Fibroblast of lung (primary cell): ENCODE results near the gene HPN. TPM values are rescaled to one million over a fixed set of nuclear protein-coding genes. Genes with fewer than 3 reads are reported as not detected.

Source experiments
- DNase-seq, 2 donors: peaks; one replicate each; pipeline versions ENCODE4 v3.0.0 to v3.0.0-alpha.2; 2010; ENCODE audit warnings: low read depth in 2 of 2
- H2AFZ ChIP-seq: 2 replicates; pipeline ENCODE4 v1.5.1; 2012; ENCODE audit warnings: low read length, control low read depth, inconsistent platforms
- H3K27ac ChIP-seq: 2 replicates; pipeline ENCODE4 v1.5.1; 2011; ENCODE audit warnings: low read length, control low read depth; ENCODE audit not compliant: insufficient read depth
- H3K27me3 ChIP-seq: 2 replicates; pipeline ENCODE4 v1.5.1; 2011; ENCODE audit warnings: mild to moderate bottlenecking, low read length; ENCODE audit not compliant: control insufficient read depth, insufficient read depth
- H3K36me3 ChIP-seq: 2 replicates; pipeline ENCODE4 v1.5.1; 2011; ENCODE audit warnings: low read length; ENCODE audit not compliant: control insufficient read depth, insufficient read depth
- H3K4me1 ChIP-seq: 2 replicates; pipeline ENCODE4 v1.5.1; 2011; ENCODE audit warnings: low read length; ENCODE audit not compliant: control insufficient read depth, insufficient read depth; ENCODE audit errors: extremely low read depth
- H3K4me2 ChIP-seq: 2 replicates; pipeline ENCODE4 v1.5.1; 2011; ENCODE audit warnings: low read length, control low read depth; ENCODE audit not compliant: insufficient read depth; ENCODE audit errors: extremely low read depth
- H3K4me3 ChIP-seq, 4 experiments: fragments of 200-600 bp in 1 of 4; sonication (generic) in 1 of 4; replicated peaks in 1 of 4; 2 replicates each; pipeline ENCODE4 v1.5.1; 2011 to 2016; ENCODE audit warnings: low read length in 4 of 4, low read depth in 3 of 4, mild to moderate bottlenecking in 3 of 4, control low read depth in 2 of 4, inconsistent platforms in 1 of 4, mixed read lengths in 1 of 4; ENCODE audit not compliant: insufficient read depth in 1 of 4; ENCODE audit errors: control extremely low read depth in 1 of 4
- H3K79me2 ChIP-seq: 2 replicates; pipeline ENCODE4 v1.5.1; 2012; ENCODE audit warnings: mild to moderate bottlenecking, low read length, inconsistent platforms; ENCODE audit not compliant: control insufficient read depth, insufficient read depth
- H3K9ac ChIP-seq: 2 replicates; pipeline ENCODE4 v1.5.1; 2011; ENCODE audit warnings: mild to moderate bottlenecking, low read length, control low read depth; ENCODE audit not compliant: insufficient read depth
- H3K9me3 ChIP-seq: 2 replicates; pipeline ENCODE4 v1.5.1; 2012; ENCODE audit warnings: low read depth, low read length; ENCODE audit not compliant: control insufficient read depth, insufficient read depth
- H4K20me1 ChIP-seq: 2 replicates; pipeline ENCODE4 v1.5.1; 2011; ENCODE audit warnings: low read length; ENCODE audit not compliant: control insufficient read depth, insufficient read depth; ENCODE audit errors: extremely low read depth
- EZH2 ChIP-seq: IDR thresholded peaks from 2 replicates; pipeline ENCODE4 v1.5.1; 2012; ENCODE audit warnings: low read length, control low read depth, mild to moderate bottlenecking; ENCODE audit errors: missing control alignments
- polyA plus RNA-seq, 2 donors: library from polyadenylated mRNA; depleted of rRNA in 1 of 2; stranded (reverse) in 1 of 2; unstranded in 1 of 2; fragments of >200 nt; gene quantifications; 2 replicates each; pipeline ENCODE4 v1.2.1, GENCODE V29; 2011 to 2012; ENCODE audit warnings: missing spikeins in 1 of 2
- total RNA-seq: library from RNA; depleted of rRNA; stranded (reverse); fragments of >200 nt; gene quantifications from 2 replicates; pipeline ENCODE4 v1.2.1, GENCODE V29; 2014
- TF ChIP-seq, protein P1 (sequence below), 2 donors: IDR thresholded peaks in 1 of 2; conservative IDR thresholded peaks in 1 of 2; 1 replicate in 1 of 2; 2 replicates in 1 of 2; pipeline ENCODE4 v1.5.1; 2011 to 2012; ENCODE audit warnings: low read length in 2 of 2, control low read depth in 1 of 2, inconsistent platforms in 1 of 2, low read depth in 1 of 2, mild to moderate bottlenecking in 1 of 2

HPN gene
- total and polyA plus RNA-seq, 2 donors (not counting 1 experiment from before 2014, with no cell fraction given): 0.33 TPM; not detected in 1

DNA sequence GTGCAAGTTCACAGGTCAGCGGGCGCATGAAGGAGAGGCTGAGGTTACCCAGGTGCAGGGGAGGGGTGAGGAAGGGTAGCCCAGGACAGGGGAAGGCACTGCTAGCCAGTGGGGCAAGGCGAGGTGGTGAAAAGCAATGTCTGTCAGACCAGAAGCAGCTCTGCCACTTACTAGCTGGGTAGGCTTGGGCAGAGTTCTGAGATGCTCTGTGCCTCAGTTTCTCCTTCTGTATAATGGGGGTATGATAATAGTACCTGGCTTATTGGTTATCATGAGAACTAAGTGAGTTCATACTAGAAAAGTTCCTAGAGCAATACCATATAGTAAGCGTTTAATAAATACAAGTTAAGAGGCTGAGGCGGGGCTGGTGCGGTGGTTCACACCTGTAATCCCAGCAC lies 25.6 kb upstream of the HPN start:
- no peaks in the 10 kb centered on the region for H4K20me1 ChIP-seq
- no peak for DNase-seq
- no peak overlapping the region for H3K4me3 ChIP-seq
- no peaks in the 10 kb centered on the region for H3K9me3 ChIP-seq
- H3K4me2 ChIP-seq: no peak overlapping the region
- no peak overlapping the region for H3K9ac ChIP-seq
- no peak overlapping the region for H3K27ac ChIP-seq
- H3K4me1 ChIP-seq: peaks cover 3% of the 10 kb centered on the region
- TF ChIP-seq EZH2: no peak
- TF ChIP-seq, protein P1, sequence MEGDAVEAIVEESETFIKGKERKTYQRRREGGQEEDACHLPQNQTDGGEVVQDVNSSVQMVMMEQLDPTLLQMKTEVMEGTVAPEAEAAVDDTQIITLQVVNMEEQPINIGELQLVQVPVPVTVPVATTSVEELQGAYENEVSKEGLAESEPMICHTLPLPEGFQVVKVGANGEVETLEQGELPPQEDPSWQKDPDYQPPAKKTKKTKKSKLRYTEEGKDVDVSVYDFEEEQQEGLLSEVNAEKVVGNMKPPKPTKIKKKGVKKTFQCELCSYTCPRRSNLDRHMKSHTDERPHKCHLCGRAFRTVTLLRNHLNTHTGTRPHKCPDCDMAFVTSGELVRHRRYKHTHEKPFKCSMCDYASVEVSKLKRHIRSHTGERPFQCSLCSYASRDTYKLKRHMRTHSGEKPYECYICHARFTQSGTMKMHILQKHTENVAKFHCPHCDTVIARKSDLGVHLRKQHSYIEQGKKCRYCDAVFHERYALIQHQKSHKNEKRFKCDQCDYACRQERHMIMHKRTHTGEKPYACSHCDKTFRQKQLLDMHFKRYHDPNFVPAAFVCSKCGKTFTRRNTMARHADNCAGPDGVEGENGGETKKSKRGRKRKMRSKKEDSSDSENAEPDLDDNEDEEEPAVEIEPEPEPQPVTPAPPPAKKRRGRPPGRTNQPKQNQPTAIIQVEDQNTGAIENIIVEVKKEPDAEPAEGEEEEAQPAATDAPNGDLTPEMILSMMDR (conservative IDR thresholded peaks at IDR 0.05 in 1 of 2, IDR thresholded peaks at IDR 0.05 in 1 of 2; ENCODE audit: low read depth in 1 of 2, low read length in 2 of 2): no peak
- H2AFZ ChIP-seq: no peak overlapping the region
- no peaks in the 10 kb centered on the region for H3K27me3 ChIP-seq
- H3K79me2 ChIP-seq: no peaks in the 10 kb centered on the region
- H3K36me3 ChIP-seq: peaks cover 35% of the 10 kb centered on the region

DNA sequence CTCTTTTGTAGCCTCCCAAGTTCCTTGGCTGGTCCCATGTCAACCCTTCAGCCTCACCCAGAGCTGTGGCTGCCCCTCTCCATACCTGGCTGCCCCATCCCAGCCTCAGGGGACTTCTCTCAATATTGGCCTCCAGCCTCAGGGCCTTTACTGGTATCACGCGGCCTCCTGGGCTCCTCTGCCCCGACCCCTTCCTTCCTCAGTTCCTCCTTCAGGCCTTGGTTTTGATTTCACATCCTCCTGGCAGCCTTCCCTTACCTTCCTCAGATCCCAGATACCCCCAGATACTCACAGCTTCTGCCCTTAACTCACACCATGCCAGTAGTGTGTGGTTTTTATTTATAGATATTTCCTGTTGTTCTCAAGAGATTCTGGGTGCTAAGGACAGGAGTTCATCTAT lies 24.0 kb upstream of the HPN start:
- no peak overlapping the region for H3K4me2 ChIP-seq
- H3K9me3 ChIP-seq: no peaks in the 10 kb centered on the region
- H3K9ac ChIP-seq: no peak overlapping the region
- H3K27me3 ChIP-seq: no peaks in the 10 kb centered on the region
- H3K4me1 ChIP-seq: peaks cover 3% of the 10 kb centered on the region
- no peak for DNase-seq
- no peaks in the 10 kb centered on the region for H3K79me2 ChIP-seq
- H2AFZ ChIP-seq: no peak overlapping the region
- H3K36me3 ChIP-seq: peaks cover 27% of the 10 kb centered on the region
- H3K4me3 ChIP-seq: no peak overlapping the region
- no peaks in the 10 kb centered on the region for H4K20me1 ChIP-seq
- TF ChIP-seq, protein P1 (conservative IDR thresholded peaks at IDR 0.05 in 1 of 2, IDR thresholded peaks at IDR 0.05 in 1 of 2; ENCODE audit: low read depth in 1 of 2, low read length in 2 of 2): no peak
- no peak for TF ChIP-seq EZH2
- H3K27ac ChIP-seq: no peak overlapping the region

DNA sequence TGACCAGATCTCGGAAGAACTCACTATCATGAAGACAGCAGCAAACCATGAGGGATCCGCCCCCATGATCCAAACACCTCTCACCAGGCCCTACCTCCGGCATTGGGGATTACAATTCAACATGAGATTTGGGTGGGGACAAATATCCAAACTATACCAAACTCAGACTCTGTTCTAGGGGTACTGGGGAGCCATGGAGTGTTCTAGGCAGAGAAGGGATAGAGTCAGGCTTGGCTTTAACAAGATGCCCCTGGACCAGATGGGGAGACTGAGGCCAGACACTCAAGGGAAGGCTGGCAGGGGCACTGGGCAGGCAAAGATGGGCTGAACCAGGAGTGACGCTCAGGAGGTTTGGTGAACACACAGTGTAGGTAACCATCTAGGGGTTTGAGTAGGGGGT lies 23.1 kb upstream of the HPN start:
- Histone ChIP-seq H4K20me1 (no peaks in the 10 kb centered on the region), H3K36me3 (peaks cover 27% of the 10 kb centered on the region), H3K4me2 (no peak overlapping the region), H2AFZ (no peak overlapping the region), H3K27ac (no peak overlapping the region), H3K4me3 (no peak overlapping the region), H3K79me2 (no peaks in the 10 kb centered on the region), H3K4me1 (peaks cover 3% of the 10 kb centered on the region), H3K9me3 (no peaks in the 10 kb centered on the region), H3K27me3 (no peaks in the 10 kb centered on the region), H3K9ac (no peak overlapping the region)
- TF ChIP-seq EZH2: no peak
- TF ChIP-seq, protein P1 (conservative IDR thresholded peaks at IDR 0.05 in 1 of 2, IDR thresholded peaks at IDR 0.05 in 1 of 2; ENCODE audit: low read depth in 1 of 2, low read length in 2 of 2): no peak
- DNase-seq: no peak
